Effector CD8-positive, alpha-beta T cell (primary cell): ENCODE results near the gene GATD1.

Experiments used
- DNase-seq: peaks from one replicate; lab custom pipeline; 2025; lab: John Stamatoyannopoulos, UW

GATD1 gene

GRCh38 chr11:795634-796564 lies 18.6 kb upstream of the GATD1 start:
- peak; percentile 78 for DNase-seq

- DNase-seq: no peak
These were observed 17.7 kb upstream of the GATD1 start for GRCh38 chr11:794766-795633.

GRCh38 chr11:794013-794765 lies 16.9 kb upstream of the GATD1 start:
- no peak for DNase-seq

GRCh38 chr11:793556-793955 lies 16.3 kb upstream of the GATD1 start:
- no peak for DNase-seq

- no peak for DNase-seq
These were observed 15.6 kb upstream of the GATD1 start for GRCh38 chr11:792873-793272.

- no peak for DNase-seq
These were observed 15.2 kb upstream of the GATD1 start for GRCh38 chr11:792535-792821.

GRCh38 chr11:791658-792534 lies 14.6 kb upstream of the GATD1 start:
- no peak for DNase-seq

- DNase-seq: no peak
These were observed 13.7 kb upstream of the GATD1 start for GRCh38 chr11:790721-791564.

GRCh38 chr11:789943-790342 lies 12.7 kb upstream of the GATD1 start, which contains the start of gene CEND1:
Gene CEND1 (minus strand): TSS chr11:790090. CDS start chr11:788576, 1,514 bp downstream.
- DNase-seq: no peak

- DNase-seq: no peak
These were observed 12.0 kb upstream of the GATD1 start for GRCh38 chr11:788953-789940.

- DNase-seq: no peak
These were observed 10.8 kb upstream of the GATD1 start for GRCh38 chr11:788009-788640.

GRCh38 chr11:787084-787675 lies 9.9 kb upstream of the GATD1 start:
- no peak for DNase-seq

- DNase-seq: no peak
These were observed 9.2 kb upstream of the GATD1 start for GRCh38 chr11:786235-787083.

- DNase-seq: no peak
These were observed 6.3 kb upstream of the GATD1 start for GRCh38 chr11:783581-784015.

- no peak for DNase-seq
These were observed 5.2 kb upstream of the GATD1 start for GRCh38 chr11:782264-783174.

GRCh38 chr11:779955-780532 lies 2.8 kb upstream of the GATD1 start:
- DNase-seq: no peak
